CD1c-positive myeloid dendritic cell (primary cell): ENCODE measurements around the gene ABTB2.

Experiments
- DNase-seq: peaks from one replicate; pipeline ENCODE4 v3.0.0-alpha.2; 2016; ENCODE audit errors: extremely low spot score

The ABTB2 gene

DNA sequence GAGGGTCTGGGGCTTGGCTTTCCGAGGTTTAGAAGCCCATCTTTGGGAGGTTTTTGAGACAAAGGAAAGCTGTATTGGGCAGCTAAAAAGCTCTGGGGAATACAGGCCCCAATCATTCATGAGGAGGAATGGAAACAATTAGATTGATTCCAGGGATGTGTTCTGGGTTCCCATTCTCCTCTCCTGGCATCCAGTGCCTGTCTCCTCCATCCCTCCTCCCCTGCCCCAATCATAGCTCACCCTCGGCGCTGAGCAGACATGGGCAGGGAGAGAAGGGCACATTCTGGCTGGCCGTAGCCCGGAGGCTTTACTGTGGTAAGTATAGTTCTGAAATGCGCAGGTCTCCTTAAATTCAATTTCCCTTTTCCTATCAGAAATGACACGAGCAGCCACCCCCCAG lies 42.4 kb downstream of the ABTB2 start:
- DNase-seq = no peak

DNA sequence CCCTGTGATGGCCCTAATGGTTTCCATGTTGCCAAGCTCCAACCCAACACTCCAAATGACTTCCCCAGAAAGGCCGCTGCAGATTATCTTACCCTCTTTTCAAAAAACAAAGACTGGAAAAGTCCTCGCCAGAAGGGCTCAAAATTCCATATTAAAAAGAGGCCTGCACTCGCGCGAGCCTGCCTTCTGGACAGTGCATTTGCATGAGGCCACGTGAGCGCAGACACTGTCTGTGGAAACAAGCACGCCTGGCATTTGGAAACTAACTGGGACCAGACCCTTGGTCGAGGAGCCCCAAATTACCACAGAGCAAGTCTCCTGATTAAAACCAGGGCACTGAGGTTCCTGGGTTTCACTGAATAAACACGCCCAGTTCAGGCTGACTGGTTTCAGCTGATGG lies 42.9 kb downstream of the ABTB2 start:
- DNase-seq = no peak

DNA sequence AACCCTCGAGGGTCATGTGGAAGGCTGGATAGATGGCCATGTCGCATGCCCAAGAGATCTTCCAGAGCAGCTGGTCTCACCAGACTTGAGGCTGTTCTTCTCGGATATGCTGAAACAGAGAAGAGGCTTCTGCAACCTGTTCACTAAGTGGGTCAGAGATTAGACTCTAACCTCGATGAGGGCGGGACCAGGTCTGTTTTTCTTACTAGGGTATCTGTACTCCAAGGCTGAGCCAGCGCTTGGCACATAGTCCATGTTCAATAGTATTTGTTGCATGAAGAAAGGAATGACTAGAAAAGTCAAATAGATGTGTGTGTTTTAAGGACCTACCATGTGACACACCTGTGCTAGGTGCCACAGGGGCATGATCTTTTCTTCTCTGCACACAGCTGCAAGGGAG lies 43.6 kb downstream of the ABTB2 start:
- no peak for DNase-seq

DNA sequence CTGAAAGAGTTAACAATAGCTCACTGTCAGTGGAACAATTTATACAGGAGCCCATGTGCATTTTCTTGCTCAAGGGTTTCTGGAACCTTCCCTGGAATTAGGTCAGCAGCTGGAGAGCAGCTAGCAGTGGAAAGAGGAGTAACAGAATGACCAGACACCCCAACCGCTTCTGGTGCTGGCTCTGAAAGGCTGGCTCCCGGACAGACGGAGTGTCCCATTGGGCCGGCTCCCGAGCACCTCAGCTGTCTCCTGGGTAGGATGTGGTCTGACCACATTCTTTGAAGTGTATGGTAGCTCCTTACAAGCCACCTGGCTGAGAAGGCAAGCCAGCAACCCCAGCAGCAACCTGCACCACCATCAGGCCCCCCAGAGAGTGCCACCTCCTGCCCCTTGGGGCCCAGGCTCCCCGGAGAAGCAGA lies 44.7 kb downstream of the ABTB2 start:
- no peak for DNase-seq

DNA sequence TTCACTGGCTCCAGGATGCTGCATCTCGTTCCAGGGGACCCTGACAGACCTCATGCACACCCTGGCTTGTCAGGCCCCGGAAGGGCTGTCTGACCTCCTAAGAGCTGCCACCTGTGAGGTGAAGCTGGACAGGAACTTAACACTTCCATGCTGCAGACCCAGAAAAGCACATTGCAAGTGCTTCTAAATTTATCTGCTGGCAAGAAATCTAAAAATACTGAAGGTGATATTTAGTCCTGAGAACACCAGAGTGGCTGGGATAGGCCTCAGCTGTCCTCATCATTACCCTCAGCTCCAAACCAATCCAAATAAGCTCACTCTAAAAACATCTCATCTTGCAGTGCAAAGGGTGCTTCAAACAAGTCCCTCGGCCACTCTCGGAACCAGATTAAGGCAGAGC lies 46.7 kb downstream of the ABTB2 start:
- DNase-seq = no peak

DNA sequence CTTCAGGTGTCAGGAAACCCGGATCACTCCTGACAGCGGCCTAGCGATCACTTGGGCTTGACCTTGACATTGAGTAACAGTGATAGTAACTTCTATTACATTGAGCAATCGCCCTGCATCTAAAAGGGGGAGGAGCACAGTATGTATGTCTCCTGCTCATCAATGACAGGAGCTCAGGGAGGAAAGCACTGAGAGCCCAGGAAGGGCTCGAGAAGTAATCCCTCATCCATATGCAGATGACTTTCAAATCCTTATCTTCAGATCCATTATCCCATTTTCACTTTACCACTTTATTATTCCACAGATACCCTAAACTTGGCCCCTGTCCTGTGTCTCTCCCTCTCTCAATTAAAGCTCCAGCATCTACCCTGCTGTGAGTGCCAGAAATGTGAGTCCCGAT lies 47.8 kb downstream of the ABTB2 start:
- peak; percentile 9 for DNase-seq

DNA sequence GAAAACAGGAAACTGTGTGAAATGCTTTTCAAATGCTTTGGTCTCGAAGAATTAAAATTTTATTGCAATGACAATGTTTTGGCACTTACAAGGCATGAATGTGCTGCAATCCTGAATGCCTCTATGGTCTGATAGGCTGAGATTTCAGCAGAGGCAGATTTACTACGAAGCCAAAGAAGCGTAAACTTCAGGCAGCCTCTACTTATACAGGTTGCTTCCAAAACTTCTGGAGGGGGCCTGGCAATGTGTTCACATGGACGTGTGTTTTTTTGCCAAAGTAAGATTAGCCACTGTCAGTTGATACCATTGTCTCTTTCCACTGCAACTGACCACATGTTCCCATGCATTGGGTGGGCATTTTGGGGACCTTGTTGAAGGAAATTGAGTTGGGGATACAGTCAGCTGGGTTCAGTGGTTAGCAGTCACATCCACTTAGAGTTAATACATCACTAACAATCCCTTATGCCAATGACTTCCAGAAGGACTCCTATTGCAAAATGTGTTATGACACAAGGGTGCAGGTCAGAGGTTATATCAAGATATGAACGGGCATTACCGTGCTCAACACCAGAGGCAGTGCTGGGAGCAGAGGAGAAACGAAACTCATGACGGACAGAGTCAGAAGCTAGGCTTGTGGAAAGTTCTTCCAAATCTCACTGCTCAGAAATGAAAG lies 48.8 kb downstream of the ABTB2 start:
- DNase-seq = peak; percentile 87

DNA sequence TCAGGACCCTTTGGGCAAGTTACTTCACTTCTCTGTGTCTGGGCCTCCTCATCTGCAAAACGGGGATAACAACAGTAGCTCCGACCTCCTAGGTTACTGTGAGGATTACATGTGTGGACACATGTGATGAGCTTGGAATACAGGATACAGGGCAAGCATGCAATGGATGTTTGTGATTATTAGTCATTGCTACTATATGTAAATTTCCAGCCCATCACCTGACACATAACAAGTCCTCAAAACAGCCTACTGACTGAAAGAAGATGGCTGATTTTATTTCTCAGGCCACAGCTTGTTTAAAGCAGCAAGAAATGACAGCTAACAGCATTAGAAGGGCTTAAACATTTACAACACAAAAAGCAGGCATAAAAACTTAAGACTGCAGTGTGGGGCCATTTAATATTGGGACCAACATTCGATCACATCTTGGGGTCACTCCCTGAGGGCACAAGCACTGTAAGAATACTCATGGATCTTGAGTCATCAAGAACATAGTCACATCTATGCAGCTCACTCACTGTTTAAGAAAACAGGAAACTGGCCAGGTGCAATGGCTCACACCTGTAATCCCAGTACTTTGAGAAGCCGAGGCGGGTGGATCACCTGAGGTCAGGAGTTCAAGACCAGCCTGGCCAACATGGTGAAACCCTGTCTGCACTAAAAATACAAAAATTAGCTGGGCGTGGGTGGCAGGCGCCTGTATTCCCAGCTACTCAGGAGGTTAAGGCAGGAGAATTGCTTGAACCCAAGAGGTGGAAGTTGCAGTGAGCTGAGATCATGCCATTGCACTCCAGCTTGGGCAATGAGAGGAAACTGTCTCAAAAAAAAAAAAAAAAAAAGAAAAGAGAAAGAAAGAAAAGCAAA lies 49.5 kb downstream of the ABTB2 start:
- peak; percentile 19 for DNase-seq

DNA sequence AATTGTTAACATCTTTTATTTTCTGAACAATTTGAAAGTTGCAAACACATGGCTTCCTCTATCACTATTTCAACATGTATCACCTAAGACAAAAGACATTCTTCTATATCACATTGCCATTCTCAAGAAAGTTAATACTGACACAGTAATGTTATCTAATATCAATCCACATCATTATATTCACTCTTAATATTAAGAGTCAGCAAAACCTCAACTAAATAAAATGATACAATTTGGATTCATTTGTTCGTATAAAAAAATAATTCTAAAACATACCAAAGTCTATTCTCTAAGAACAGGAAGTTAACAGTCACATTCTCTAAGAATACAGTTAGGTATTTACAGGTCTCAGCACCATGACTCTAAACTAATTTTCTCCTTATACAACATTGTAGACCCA lies 52.0 kb downstream of the ABTB2 start:
- DNase-seq = no peak

DNA sequence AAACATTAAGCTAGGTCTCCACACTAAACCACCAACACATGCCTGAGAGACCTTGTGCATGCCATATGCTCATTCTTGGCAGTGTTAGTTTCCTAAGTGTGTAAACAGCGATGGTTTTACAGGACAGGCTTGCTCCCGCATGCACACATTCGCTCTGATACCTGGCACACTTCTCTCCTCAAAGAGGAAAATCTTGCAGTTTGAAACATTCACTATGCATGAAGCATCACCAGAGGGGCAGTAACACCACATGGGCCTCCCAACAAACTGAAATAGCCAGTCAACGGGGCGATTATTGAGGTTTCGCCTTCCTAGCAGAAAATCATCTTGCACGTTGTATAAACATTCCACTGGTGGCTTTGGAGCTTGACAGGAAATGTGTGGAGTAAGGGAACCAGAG lies 52.6 kb downstream of the ABTB2 start:
- no peak for DNase-seq

DNA sequence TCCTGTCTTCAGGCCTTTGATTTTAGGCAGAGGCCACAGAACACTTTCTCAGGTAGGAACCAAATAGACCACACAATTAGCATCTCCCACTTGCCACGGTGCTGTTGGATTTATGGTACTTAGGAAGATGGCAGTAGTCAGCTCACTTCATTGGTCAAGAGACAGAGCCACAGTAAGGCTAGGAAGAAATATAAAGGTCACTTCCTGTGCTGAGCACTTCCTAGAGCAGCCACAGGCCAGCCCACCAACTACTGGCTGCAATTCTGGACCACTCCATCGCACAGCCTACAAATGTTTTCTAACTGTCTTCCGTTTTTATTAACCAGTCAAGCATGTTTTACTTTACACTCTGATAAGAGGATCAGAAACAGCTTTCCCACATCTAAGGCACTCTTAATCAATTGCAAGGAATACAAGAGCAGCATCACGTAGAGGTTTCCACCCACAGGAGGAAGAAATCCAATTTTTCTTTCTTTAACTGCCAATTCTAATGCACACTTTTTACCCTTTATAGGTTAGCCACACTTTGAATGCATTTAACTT lies 54.7 kb downstream of the ABTB2 start:
- no peak for DNase-seq

DNA sequence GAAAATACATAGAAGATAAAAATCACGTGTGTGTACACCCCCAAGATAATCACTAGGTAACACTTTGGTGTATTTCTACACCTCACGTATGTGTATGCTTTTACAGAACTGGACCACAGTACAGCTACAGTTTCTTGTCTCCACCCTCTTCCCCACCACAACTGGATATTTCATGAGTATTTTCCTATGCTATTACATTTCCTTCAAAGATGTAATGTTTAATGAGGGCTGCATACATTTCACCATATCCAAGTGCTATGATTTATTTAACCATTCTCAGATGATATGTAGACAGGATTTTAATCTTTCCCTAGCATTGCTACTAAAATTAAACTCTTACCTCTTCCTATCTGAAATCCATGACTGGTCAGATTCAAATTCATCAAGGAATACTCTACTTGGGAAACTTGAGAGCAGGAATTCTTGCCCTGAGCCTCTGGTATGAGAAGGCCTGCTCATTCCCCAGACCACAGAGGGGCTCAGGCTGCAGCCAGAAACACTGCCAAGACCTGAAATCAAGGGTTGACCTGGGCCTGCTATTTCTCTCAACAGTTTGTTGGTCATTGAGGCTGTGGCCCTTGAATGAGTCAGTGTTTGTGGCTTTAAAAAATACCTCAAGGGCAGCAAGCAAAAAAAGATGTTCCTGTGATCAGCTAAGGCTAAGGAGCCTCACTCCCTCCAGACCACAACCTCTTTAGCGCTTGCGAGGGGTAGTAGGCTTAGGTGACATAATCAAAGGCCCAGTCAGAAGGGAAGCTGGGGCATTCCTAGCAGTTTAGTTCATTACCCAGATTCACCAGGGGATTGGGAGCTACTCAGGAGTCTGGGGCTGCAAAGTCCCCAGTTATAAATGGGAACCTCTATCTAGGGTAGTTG lies 55.5 kb downstream of the ABTB2 start:
- no peak for DNase-seq

DNA sequence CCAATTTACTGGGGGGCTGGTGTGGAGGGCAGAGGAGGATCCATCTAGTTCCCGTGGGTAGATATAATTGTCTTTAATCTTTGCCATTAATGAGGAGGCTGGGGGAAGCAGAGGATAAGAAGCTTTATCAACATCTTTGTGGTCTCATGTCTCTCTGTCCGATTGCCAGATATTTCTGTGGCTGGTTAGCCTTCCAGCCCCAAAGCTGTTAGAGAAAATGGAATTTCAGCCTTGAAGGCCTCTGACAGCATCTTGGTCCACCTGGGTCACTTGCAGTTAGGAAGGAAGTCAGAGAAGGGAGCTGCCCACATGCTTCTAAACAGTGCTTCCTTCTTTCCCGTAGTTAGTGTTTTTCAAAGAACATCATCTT lies 56.9 kb downstream of the ABTB2 start:
- DNase-seq = peak; percentile 6

DNA sequence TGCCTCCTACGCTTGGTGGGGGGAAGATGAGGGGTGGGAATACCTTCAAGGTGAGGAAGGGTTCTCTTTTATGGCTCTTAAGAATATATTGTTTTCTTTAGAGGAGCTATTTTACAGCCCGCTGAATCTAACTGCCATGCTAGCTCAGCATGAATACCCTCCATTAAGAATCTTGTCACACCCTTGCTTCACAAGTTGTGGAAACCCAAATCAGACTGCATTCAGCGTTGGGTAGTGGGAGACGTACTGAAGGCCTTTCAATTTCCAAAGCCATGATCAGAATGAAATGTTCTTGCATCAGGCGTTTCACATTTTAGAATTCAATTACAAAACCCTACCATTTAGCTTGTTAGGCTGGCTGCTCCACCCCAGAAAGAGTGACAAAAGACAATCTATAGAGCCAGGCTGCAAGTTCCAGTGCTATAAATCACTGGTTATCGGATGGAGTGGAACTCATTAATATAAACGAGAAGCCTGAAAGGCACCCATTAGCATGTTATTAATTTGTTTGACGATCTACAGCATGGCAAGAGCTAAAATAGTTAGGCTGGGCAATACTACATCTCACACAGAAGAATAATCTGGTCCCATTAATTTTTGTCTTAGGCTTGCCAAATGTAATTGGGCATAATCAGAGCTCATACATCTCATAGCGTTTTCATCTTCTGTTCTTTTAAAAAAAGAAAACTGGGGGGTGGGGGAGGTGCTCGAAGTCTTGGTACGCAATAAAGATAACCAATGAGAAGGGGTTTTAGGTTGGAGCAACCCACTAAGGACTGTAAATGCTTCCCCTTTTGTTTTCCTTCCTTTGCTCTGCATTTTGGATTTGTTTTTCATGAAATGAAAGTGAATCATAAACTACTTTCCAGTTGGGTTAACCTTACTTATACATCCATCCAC lies 57.5 kb downstream of the ABTB2 start:
- no peak for DNase-seq

DNA sequence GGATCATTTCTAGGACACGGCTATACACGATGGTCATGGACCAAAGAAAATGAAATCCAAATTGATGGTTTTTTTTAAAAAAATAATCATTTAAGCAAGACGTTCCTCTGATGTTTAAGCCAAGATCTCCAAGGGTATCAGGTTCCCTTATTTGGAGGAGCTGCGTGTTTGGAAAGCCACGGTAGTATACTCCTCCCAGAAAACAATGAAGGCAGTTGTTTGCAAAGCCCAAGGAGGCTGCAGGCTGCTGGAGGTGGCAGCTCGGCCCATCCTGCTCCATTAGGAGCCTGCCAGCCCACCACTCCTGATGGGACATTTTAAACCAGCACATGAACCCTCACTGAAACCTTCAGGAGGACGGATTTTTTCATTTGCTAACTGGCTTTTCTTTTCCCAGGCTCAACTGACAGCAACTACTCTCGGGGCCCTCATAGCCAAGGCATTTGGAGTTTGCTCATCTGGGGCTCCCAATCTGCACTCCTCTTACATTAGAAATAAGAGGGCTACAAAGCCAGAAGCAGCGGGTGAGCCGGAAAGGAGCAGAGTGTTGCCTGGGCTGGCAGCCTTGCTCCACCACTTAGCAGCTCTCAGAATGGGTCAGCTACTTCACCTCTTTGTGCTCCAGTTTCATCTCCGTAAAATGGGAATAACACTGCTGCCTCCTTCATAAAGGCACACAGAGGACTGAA lies 58.4 kb downstream of the ABTB2 start:
- DNase-seq = no peak

DNA sequence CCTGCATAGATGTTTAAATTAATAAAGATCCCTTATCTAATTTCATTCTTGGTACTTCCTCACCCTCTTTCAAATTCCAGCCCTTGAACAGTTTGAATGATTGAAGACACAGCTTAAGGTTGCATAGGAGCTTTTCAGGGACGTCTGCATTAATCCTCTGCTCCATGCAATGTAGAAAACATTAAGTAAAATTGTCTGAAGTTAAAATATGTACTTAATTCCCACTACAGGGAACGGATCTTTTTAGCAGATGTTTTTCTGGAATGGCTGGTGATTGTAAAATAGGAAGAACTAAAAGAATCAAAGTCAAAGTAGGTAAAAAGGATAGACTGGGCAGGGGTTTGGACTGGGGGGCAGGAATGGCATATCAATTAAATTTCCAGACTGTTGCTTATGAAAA lies 58.9 kb downstream of the ABTB2 start:
- DNase-seq = no peak

DNA sequence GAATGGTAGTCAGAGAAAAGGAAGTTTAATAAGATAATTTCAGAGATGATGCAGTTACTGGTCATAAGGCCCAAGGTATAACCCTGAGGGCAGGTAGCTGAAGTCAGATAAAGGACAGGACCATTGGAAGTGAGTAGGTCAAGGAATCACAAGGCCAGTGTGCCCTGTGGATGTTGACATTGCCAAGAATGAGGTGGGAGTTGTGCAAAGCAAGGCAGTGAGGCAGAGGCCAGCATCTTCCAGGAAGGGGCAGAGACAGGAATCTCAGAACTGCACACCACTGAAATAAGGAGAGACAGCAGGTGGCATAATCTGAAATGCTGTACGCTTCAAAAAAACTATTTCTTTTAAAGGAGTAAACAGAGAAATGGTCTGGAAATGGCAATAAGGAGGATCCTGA lies 61.4 kb downstream of the ABTB2 start:
- no peak for DNase-seq

DNA sequence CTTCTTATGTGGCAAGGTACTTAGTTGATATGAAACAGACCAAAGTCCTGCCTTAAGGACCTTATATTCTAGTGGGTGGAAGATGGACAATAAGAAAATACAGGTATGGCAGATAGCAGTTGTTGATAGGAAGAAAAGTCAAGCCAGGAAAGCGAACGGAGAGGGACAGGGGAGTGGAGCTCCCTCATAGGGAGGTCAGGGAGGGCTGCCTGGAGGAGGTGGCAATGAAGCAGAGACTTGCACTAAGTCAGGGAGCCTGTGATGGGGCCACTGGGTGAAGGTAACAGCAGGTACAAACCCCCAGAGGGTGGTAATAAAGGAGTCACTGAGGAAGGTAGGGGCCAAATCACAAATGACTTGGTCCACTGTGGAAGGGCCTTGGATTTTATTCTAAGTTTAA lies 65.3 kb downstream of the ABTB2 start:
- DNase-seq = no peak

DNA sequence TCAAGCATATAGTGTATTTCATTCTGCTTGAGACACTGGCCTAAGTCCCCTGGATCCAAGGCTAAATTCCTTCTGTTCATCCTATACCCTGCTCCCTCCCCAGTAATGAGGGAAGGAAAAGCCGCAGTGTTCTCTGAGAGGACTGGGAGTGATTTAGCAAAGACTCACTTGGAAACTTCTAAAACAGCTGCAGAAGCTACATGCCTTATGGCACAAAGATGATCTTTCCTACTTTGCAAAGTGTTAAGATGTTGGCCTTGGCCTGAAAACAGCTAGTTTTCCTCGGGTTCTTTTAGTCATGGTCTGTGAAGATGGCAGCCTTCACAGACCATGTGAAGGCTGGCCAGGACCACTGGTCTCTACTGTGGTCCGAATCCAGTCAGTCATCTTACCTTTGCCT lies 65.7 kb downstream of the ABTB2 start:
- no peak for DNase-seq

DNA sequence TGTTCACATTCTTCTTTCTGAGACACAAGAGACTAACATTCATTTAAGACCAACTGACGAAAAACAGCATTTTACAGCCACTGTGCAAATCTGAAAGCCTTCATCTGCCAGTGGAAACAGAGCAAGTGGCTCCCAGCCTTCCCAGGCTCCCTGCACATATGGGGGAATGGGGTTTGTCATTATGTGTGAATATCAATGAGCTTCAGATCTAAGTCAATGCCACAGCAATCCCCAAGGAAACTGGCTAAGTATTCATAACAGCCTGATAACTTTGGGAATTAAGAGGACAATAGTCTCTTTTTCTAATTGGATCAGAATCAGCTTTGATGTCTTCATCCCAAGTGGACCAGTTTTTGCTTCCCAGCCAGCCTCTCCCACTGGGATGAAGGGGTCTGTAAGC lies 66.9 kb downstream of the ABTB2 start:
- no peak for DNase-seq

DNA sequence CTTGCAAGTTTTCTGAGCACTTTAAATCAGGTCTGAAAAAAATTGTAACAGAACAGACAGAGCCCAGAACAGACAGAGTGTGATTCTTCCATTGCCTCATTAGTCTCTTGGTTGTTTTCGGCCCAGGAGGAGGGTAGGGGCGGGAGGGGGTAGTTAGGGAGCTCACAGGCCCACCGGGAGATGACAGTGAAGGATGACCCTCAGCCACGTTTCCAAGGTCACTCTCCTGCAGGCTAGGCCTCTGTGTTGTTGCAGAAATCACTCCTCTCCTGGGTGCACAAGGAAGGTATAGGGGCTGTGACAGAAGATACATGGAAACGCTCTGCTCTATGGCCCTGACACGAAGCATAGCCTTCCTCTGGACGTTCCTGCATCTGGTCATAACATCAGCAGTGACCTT lies 69.3 kb downstream of the ABTB2 start:
- DNase-seq = no peak
